DOHH2 (cell line): Measurements from ENCODE around the gene TRPM5.

Experiments used
- H3F3A ChIP-seq: fragments of 200-600 bp; sonication (generic), shearing (Covaris generic); 2 replicates; pipeline ENCODE4 v1.6.0; 2016; ENCODE audit warnings: antibody characterized with exemption, mild to moderate bottlenecking; ENCODE audit not compliant: control insufficient read depth, insufficient read depth
- H3K27ac ChIP-seq: fragments of 200-600 bp; sonication (generic); 2 replicates; pipeline ENCODE4 v1.5.1; 2014; ENCODE audit warnings: low read depth, mild to moderate bottlenecking, low read length, moderate library complexity
- H3K27me3 ChIP-seq: fragments of 200-600 bp; sonication (generic); 2 replicates; pipeline ENCODE4 v1.6.1; 2014; ENCODE audit warnings: mild to moderate bottlenecking, low read length, mixed read lengths; ENCODE audit not compliant: control insufficient read depth
- H3K36me3 ChIP-seq: fragments of 200-600 bp; sonication (generic); 2 replicates; pipeline ENCODE4 v1.6.1; 2014; ENCODE audit warnings: mild to moderate bottlenecking, low read length, moderate library complexity, mixed read lengths; ENCODE audit not compliant: control insufficient read depth
- H3K4me1 ChIP-seq: fragments of 200-600 bp; sonication (generic); 2 replicates; pipeline ENCODE4 v1.6.1; 2014; ENCODE audit warnings: mild to moderate bottlenecking, low read length, mixed read lengths; ENCODE audit not compliant: control insufficient read depth
- H3K4me2 ChIP-seq: fragments of 200-600 bp; sonication (generic); 2 replicates; pipeline ENCODE4 v1.6.0; 2014; ENCODE audit warnings: mild to moderate bottlenecking, low read length, moderate library complexity
- H3K4me3 ChIP-seq: fragments of 200-600 bp; sonication (generic); 2 replicates; pipeline ENCODE4 v1.5.1; 2014; ENCODE audit warnings: mild to moderate bottlenecking, low read length, mixed read lengths
- H3K79me2 ChIP-seq: fragments of 200-600 bp; sonication (generic); 2 replicates; pipeline ENCODE4 v1.6.1; 2014; ENCODE audit warnings: mild to moderate bottlenecking, low read length, mixed read lengths; ENCODE audit not compliant: control insufficient read depth
- H3K9me2 ChIP-seq: fragments of 200-600 bp; sonication (generic); replicated peaks from 2 replicates; pipeline ENCODE4 v1.6.1; 2014; ENCODE audit warnings: mild to moderate bottlenecking, low read length, mixed read lengths; ENCODE audit not compliant: control insufficient read depth
- H3K9me3 ChIP-seq: fragments of 200-600 bp; sonication (generic); 2 replicates; pipeline ENCODE4 v1.6.1; 2014; ENCODE audit warnings: antibody characterized with exemption, low read length, mixed read lengths; ENCODE audit not compliant: control insufficient read depth, insufficient read depth
- H4K20me1 ChIP-seq: fragments of 200-600 bp; sonication (generic); 2 replicates; pipeline ENCODE4 v1.6.0; 2014; ENCODE audit warnings: low read depth, mild to moderate bottlenecking, antibody characterized with exemption, low read length, moderate library complexity; ENCODE audit not compliant: control insufficient read depth, insufficient read depth
- CTCF ChIP-seq: fragments of 200-600 bp; sonication (generic); IDR thresholded peaks from one replicate; pipeline ENCODE4 v1.5.1; 2014; ENCODE audit warnings: antibody characterized with exemption, mild to moderate bottlenecking, low read depth, low read length; ENCODE audit not compliant: poor library complexity, severe bottlenecking
- EZH2phosphoT487 ChIP-seq: fragments of 200-600 bp; sonication (generic); IDR thresholded peaks from 2 replicates; pipeline ENCODE4 v1.6.1; 2017; ENCODE audit warnings: borderline replicate concordance, mild to moderate bottlenecking, antibody characterized with exemption, low read length, moderate library complexity, mixed read lengths

TRPM5 gene

DNA sequence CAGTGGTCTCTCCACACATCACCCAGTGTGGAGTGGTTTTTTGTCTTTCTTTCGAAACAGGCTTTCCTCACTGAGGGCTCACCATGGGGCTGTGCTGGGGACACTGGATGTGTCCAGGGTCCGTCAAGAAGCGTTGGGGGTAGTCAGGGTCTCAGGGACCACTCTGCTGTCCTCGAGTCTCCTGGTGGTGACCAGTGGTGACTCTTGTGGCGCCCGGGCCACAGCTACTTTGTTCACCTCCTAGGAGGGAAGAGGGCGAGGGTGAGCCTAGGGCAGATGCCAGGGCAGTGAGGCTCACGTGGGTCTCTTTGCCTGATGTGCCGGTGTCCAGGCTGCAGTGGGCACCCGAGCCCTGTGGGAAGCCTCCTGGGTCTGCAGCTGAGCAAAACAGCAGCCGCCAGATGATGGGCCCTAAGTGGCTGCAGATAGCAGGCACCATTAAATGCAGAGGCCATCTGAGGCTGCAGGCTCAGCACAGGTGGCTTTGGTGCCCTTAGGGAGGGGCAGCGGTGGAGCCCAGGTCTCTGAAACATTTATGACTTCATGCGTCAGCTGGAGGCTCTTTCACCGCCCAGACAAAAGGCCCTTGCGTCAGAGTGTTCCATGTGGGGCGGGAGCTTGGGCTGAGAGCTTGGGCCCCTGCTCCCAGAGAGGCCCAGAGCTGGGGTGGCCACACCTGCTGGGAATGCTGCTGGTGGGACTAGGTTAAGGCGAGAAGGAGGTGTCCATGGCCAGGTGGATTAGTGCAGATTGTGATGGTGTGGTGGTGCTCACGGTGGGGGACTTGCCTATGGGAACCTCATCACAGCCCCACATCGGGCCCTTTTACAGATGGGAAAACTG lies 30.0 kb upstream of the TRPM5 start:
- no peak for TF ChIP-seq CTCF
- no peaks in the 10 kb centered on the region for H3K4me1 ChIP-seq
- no peaks in the 10 kb centered on the region; the same call in 1 of the 2 replicates for H3K9me3 ChIP-seq
- H3K36me3 ChIP-seq, result no peaks in the 10 kb centered on the region
- no peaks in the 10 kb centered on the region for H3K79me2 ChIP-seq
- no peak overlapping the region for H3K4me2 ChIP-seq
- H4K20me1 ChIP-seq, result no peaks in the 10 kb centered on the region
- no peaks in the 10 kb centered on the region for H3K9me2 ChIP-seq
- H3K27ac ChIP-seq, result no peak overlapping the region
- H3K4me3 ChIP-seq, result no peak overlapping the region
- no peaks in the 10 kb centered on the region for H3F3A ChIP-seq
- H3K27me3 ChIP-seq, result no peaks in the 10 kb centered on the region

GRCh38 chr11:2473361-2474058 lies 29.2 kb upstream of the TRPM5 start:
- no peaks in the 10 kb centered on the region for H3K27me3 ChIP-seq
- H3K9me3 ChIP-seq, result no peaks in the 10 kb centered on the region
- no peaks in the 10 kb centered on the region for H3K36me3 ChIP-seq
- H3K4me2 ChIP-seq, result no peak overlapping the region
- H4K20me1 ChIP-seq, result no peaks in the 10 kb centered on the region
- H3F3A ChIP-seq, result no peaks in the 10 kb centered on the region
- TF ChIP-seq CTCF, result no peak
- H3K4me1 ChIP-seq, result no peaks in the 10 kb centered on the region
- no peak overlapping the region for H3K27ac ChIP-seq
- no peaks in the 10 kb centered on the region for H3K9me2 ChIP-seq
- no peak overlapping the region for H3K4me3 ChIP-seq
- H3K79me2 ChIP-seq, result no peaks in the 10 kb centered on the region

GRCh38 chr11:2472428-2473186 lies 28.3 kb upstream of the TRPM5 start:
- Histone ChIP-seq H3K79me2 (no peaks in the 10 kb centered on the region), H3K36me3 (no peaks in the 10 kb centered on the region), H3K27me3 (no peaks in the 10 kb centered on the region), H3K4me1 (no peaks in the 10 kb centered on the region), H3K9me2 (no peaks in the 10 kb centered on the region), H3K4me2 (no peak overlapping the region), H3F3A (no peaks in the 10 kb centered on the region), H3K9me3 (no peaks in the 10 kb centered on the region), H3K27ac (no peak overlapping the region), H4K20me1 (no peaks in the 10 kb centered on the region), H3K4me3 (no peak overlapping the region)
- no peak for TF ChIP-seq CTCF
- TF ChIP-seq EZH2phosphoT487, result no peak
